ENCODE results near the gene ZNF286A. TPM values are rescaled to one million over a fixed set of nuclear protein-coding genes. Genes with fewer than 3 reads are reported as not detected.

Gene ZNF286A
- total and polyA plus RNA-seq, 10 of the 15 experiments (the other 5 are each of a cell fraction or from before 2014, with no cell fraction given): 8.1 to 31.2 (median 18.2) TPM

DNA sequence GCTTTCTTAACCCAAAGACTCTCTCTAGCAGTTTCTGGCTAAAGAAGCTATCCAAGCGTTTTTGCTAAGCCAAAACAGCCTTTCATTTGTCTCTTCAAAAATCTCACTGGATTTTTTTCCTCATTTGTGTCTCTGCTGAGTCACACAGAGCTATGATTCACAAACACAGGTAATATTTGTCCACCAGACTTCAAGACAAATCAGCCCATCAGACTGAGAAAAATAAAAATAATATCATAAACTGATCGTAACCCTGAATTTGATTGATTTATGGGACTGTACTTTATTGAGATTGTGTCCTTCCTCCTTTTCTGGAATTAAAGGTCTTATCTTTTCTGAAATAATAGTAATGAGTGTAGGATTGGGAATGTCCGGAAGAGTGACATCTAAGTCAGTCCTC lies 41.3 kb upstream of the ZNF286A start:
- no peak for ATAC-seq
- ChIA-PET RAD21 (ENCODE audit: unreplicated experiment) (no interaction called here), POLR2A (no interaction called here), CTCF (no interaction called here), SMC1A (ENCODE audit: uncharacterized antibody, unreplicated experiment) (no interaction called here)
- intact Hi-C loops (cut with micrococcal nuclease; ENCODE audit: unreplicated experiment): no loop called here
- Histone ChIP-seq H4K20me1 (ENCODE audit: control insufficient read depth, insufficient read depth) (no peaks in the 10 kb centered on the region), H3K4me3 (no peak overlapping the region), H3K36me3 (ENCODE audit: control insufficient read depth in 2 of 2, insufficient read depth in 2 of 2, low read length in 1 of 2) (0 out of 4 replicates have a peak, but pooled peaks cover 0 to 2% of the 10 kb centered on the region in 2 experiments), H3K27me3 (replicated peaks in 1 of 2; ENCODE audit: control insufficient read depth in 2 of 2, insufficient read depth in 2 of 2, low read length in 1 of 2) (no peaks in the 10 kb centered on the region), H3K9me3 (replicated peaks; ENCODE audit: control insufficient read depth, insufficient read depth, low read length) (no peaks in the 10 kb centered on the region), H3K4me2 (ENCODE audit: control insufficient read depth, insufficient read depth) (no peak overlapping the region), H3K4me1 (ENCODE audit: control insufficient read depth, insufficient read depth, low read length) (peaks cover 7% of the 10 kb centered on the region), H3K27ac (ENCODE audit: control insufficient read depth, insufficient read depth) (no peak overlapping the region), H2AFZ (ENCODE audit: control insufficient read depth, low read depth, low read length) (no peak overlapping the region), H3K9ac (ENCODE audit: control insufficient read depth, insufficient read depth, low read length) (no peak overlapping the region), H3K79me2 (ENCODE audit: control insufficient read depth, insufficient read depth, low read length) (no peaks in the 10 kb centered on the region)
- FAIRE-seq: no peak
- no TSS peak for BruUV-seq (replicated peaks)
- in situ Hi-C loops (cut with MboI): no loop called here
- DNase-seq (ENCODE audit: low read depth, low spot score): no peak
- WGBS (ENCODE audit: insufficient coverage, insufficient replicate concordance, low lambda C conversion rate, missing lambda C conversion rate): 95% methylated on average over 3 of the region's 3 CpGs
- TF ChIP-seq, protein P1, sequence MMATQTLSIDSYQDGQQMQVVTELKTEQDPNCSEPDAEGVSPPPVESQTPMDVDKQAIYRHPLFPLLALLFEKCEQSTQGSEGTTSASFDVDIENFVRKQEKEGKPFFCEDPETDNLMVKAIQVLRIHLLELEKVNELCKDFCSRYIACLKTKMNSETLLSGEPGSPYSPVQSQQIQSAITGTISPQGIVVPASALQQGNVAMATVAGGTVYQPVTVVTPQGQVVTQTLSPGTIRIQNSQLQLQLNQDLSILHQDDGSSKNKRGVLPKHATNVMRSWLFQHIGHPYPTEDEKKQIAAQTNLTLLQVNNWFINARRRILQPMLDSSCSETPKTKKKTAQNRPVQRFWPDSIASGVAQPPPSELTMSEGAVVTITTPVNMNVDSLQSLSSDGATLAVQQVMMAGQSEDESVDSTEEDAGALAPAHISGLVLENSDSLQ (IDR thresholded peaks at IDR 0.05): no peak
- TF ChIP-seq NFYB (IDR thresholded peaks at IDR 0.05; ENCODE audit: insufficient read depth, low read depth, low read length) (no peak), MEF2B (IDR thresholded peaks at IDR 0.05; ENCODE audit: partially characterized antibody, poor library complexity, severe bottlenecking) (no peak)

DNA sequence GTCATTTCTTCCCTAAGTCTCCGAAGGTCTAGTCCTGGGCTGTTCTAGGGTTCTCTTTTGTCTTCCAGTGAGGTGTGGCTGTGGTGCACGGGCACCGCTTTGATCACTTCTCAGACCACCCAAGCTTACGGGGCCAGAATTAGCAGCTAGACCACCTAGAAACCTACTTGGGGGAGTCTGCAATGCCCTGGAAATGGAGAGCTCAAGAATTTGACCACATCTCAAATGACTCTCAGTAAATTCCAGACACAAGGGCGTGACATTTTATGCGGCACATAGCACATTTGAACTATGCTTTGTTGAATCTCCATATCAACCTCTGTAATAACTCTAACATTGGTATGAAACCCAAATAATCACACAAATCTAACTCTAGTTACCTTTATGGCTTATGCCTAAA lies 40.3 kb upstream of the ZNF286A start:
- no peaks in the 10 kb centered on the region for H4K20me1 ChIP-seq (ENCODE audit: control insufficient read depth, insufficient read depth)
- H3K4me1 ChIP-seq (ENCODE audit: control insufficient read depth, insufficient read depth, low read length): peaks cover 7% of the 10 kb centered on the region
- H3K9ac ChIP-seq (ENCODE audit: control insufficient read depth, insufficient read depth, low read length): no peak overlapping the region
- H3K36me3 ChIP-seq (ENCODE audit: control insufficient read depth in 2 of 2, insufficient read depth in 2 of 2, low read length in 1 of 2): peaks cover under 1 to 3% of the 10 kb centered on the region in 2 experiments; a peak in 3 of 4 replicates
- 96% methylated on average over 6 of the region's 6 CpGs for WGBS (ENCODE audit: insufficient coverage, insufficient replicate concordance, low lambda C conversion rate, missing lambda C conversion rate)
- no peak overlapping the region for H3K27ac ChIP-seq (ENCODE audit: control insufficient read depth, insufficient read depth)
- H3K4me3 ChIP-seq: no peak overlapping the region
- no peak overlapping the region for H3K4me2 ChIP-seq (ENCODE audit: control insufficient read depth, insufficient read depth)
- CTCF ChIA-PET: no interaction called here
- in situ Hi-C loops (cut with MboI) (no loop called here), intact Hi-C loops (cut with micrococcal nuclease; ENCODE audit: unreplicated experiment) (no loop called here)
- no peak overlapping the region for H2AFZ ChIP-seq (ENCODE audit: control insufficient read depth, low read depth, low read length)
- FAIRE-seq: no peak
- SMC1A ChIA-PET (ENCODE audit: uncharacterized antibody, unreplicated experiment): interaction anchor here (0.6 kb wide), 1 partner anchor 10 kb away, joined by 3 read pairs; no protein-coding TSS in a partner anchor
- BruUV-seq (replicated peaks): no TSS peak
- H3K9me3 ChIP-seq (replicated peaks; ENCODE audit: control insufficient read depth, insufficient read depth, low read length): no peaks in the 10 kb centered on the region
- H3K27me3 ChIP-seq (replicated peaks in 1 of 2; ENCODE audit: control insufficient read depth in 2 of 2, insufficient read depth in 2 of 2, low read length in 1 of 2): no peaks in the 10 kb centered on the region
- RAD21 ChIA-PET (ENCODE audit: unreplicated experiment): no interaction called here
- no peak for ATAC-seq
- DNase-seq (ENCODE audit: low read depth, low spot score): no peak
- POLR2A ChIA-PET: no interaction called here
- H3K79me2 ChIP-seq (ENCODE audit: control insufficient read depth, insufficient read depth, low read length): no peaks in the 10 kb centered on the region
- TF ChIP-seq CBX3 (IDR thresholded peaks at IDR 0.05; ENCODE audit: borderline replicate concordance, low read depth): no peak
- TF ChIP-seq POU2F2 (IDR thresholded peaks at IDR 0.05; ENCODE audit: borderline replicate concordance, low read depth, low read length): no peak
- TF ChIP-seq RAD21 (IDR thresholded peaks at IDR 0.05; ENCODE audit: insufficient read depth, low read depth, low read length): no peak
- TF ChIP-seq, protein P2, sequence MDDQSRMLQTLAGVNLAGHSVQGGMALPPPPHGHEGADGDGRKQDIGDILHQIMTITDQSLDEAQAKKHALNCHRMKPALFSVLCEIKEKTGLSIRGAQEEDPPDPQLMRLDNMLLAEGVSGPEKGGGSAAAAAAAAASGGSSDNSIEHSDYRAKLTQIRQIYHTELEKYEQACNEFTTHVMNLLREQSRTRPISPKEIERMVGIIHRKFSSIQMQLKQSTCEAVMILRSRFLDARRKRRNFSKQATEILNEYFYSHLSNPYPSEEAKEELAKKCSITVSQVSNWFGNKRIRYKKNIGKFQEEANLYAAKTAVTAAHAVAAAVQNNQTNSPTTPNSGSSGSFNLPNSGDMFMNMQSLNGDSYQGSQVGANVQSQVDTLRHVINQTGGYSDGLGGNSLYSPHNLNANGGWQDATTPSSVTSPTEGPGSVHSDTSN (IDR thresholded peaks at IDR 0.05; ENCODE audit: insufficient replicate concordance, low read depth, low read length): no peak
- no peak for TF ChIP-seq POLR2AphosphoS5 (IDR thresholded peaks at IDR 0.05; ENCODE audit: low read length)
- TF ChIP-seq PML (IDR thresholded peaks at IDR 0.05; ENCODE audit: low read length): no peak
- no peak for TF ChIP-seq SMAD1 (IDR thresholded peaks at IDR 0.05; ENCODE audit: low read depth, partially characterized antibody)
- no peak for TF ChIP-seq NBN (IDR thresholded peaks at IDR 0.05)
- no peak for TF ChIP-seq CHD1 (IDR thresholded peaks at IDR 0.05; ENCODE audit: low read depth, low read length)
- TF ChIP-seq STAT1 (conservative IDR thresholded peaks at IDR 0.05): no peak
- no peak for TF ChIP-seq ZSCAN29 (IDR thresholded peaks at IDR 0.05)
- TF ChIP-seq SIX5 (IDR thresholded peaks at IDR 0.05; ENCODE audit: low read depth, low read length, severe bottlenecking): no peak
- TF ChIP-seq NR2C2 (IDR thresholded peaks at IDR 0.05; ENCODE audit: borderline replicate concordance, control insufficient read depth, insufficient read length, low read depth): no peak
- TF ChIP-seq, protein P3, sequence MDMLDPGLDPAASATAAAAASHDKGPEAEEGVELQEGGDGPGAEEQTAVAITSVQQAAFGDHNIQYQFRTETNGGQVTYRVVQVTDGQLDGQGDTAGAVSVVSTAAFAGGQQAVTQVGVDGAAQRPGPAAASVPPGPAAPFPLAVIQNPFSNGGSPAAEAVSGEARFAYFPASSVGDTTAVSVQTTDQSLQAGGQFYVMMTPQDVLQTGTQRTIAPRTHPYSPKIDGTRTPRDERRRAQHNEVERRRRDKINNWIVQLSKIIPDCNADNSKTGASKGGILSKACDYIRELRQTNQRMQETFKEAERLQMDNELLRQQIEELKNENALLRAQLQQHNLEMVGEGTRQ (IDR thresholded peaks at IDR 0.05; ENCODE audit: borderline replicate concordance, low read depth, low read length): no peak

All from GM12878 (cell line).